Right forelimb (tissue), 1 donor: ENCODE results near the gene ARID4B.
A peak's percentile ranks its signal among the peaks of the same experiment; 100 is the strongest.
"Not testable (repeated sequence)": the region's sequence is repeated elsewhere in the genome, so short reads cannot be mapped to it uniquely, and the experiment has no call there.

Experiments
- DNase-seq: peaks from one replicate; pipeline ENCODE4 v3.0.0-alpha.2; 2018

ARID4B gene

DNA sequence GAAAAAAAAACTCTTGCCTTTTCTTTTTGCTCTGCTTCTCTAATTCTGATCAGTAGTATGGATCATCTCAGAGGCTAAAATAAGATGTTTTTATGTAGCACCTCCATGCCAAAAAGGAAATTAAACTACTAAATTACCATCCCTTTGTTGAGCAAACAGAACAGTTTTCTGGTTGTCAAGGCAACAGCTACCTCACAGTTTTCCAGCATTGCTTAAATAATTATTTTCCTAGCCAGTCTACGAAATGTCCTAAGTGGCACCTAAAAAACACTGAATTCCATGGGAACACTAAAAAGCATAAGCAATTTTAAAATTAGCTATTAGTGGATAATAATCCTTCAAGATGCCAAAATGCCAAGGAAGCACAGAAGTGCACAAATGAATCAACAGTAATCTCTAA, 61.7 kb downstream of the ARID4B start:
- no peak for DNase-seq

DNA sequence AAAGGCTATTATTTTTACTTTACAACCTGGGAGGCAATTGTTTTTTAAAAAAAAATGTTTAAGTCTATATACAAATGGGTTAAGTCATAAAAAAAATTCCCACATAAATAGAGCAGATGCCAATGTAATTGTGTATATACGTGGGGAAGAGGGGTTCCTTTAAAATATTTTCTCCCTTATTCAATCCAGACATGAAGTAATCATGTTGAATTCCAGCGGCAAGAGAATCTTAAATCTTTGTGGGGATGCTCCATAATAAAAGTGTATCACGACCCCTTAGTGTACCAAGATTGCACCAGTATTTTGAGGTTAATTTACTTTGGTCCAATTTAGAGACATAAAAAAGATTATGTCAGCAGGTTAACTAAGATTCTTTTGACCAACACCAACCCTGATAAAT, 62.1 kb downstream of the ARID4B start:
- no peak for DNase-seq

DNA sequence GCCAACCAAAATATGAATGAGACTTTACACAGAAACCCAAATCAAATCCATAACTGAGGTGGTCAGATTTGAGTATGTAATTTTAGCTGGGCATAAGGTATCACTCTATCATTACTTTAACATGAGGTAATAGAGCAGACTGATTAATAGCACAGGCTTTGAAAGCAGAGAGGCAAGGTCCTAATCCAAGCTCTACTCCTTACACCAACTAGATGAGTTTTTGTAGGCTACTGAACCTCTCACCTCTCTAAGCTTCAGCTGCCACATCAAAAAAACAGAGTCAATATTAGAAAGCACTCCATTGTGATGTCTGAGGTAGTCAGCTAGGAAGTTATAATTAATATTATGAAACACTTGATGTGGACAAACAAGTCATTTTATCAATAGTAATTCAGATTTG, 63.7 kb downstream of the ARID4B start:
- no peak for DNase-seq

DNA sequence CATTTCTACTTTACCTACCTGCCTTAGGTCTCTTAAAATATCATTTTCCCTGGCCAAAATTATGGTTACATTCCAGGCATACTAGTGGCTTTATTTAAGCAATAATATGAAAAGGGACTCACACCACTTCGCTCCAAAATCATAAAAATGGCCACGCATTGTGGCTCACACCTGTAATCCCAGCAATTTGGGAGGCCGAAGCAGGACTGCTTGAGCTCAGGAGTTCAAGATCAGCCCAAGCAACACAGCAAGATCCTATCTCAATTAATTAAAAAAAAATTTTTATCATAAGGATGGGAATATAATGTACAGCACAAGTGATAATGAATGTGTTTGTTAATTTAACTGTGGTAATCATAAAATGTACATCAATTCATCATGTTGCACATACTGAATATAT, 65.4 kb downstream of the ARID4B start:
- DNase-seq = no peak

DNA sequence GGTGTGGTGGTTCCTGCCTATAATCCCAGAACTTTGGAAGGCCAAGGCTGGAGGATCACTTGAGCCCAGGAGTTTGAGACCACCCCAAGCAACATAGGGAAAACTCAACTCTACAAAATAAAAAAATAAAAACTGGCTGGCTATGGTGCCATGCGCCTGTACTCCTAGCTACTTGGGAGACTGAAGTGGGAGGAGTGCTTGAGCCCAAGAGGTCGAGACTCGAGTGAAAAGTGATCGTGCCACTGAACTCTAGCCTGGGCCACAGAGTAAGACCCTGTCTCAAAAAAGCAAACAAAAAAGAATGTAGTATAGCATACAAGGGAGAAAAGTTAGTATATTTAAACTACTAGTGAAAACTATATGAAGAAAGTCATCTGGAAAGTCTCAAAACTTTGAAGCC, 66.7 kb downstream of the ARID4B start:
- DNase-seq = no peak

DNA sequence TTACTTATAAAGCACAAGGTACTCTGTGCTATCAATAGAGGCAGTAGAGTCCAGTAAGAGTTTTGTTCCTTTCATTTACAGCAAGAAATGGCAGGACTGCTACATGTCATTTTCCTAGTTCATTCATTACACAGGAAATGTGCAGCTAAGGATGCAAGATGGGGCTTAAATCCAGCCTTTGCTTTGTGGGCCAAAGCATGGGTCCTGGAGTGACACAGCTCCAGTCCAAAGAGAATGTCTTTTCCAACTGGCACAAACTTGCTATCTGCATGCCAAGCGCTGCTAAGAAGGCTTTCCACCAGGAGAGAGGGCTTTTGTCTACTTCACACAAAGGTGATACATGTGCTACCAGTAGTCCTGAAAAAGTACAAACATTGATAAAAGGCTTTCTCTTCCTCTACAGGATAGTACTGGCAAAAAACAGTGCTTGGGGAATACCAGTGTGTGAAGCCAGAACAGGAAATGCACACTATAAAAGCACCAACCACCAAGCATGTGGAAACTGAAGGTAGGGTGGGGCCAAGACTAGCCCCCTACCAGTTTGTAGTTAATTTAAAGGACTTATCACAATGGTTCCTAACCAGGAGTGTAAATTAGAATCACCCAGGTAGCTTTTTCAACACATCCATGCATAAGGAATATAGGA, 68.7 kb downstream of the ARID4B start:
- DNase-seq = no peak

DNA sequence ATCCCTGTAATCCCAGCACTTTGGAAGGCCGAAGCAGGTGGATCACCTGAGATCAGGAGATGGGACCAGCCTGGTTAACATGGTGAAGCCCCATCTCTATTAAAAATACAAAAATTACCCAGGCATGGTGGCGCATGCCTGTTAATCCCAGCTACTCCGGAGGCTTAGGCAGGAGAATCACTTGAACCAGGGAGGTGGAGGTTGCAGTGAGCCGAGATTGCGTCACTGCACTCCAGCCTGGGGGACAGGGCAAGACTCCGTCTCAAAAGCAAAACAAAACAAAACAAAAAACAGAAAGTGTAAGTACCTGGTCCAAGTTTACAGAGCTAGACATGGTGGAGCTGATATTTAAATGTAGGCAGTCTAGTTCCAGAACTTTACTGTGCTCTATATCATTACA, 69.9 kb downstream of the ARID4B start:
- DNase-seq = not testable (repeated sequence)

DNA sequence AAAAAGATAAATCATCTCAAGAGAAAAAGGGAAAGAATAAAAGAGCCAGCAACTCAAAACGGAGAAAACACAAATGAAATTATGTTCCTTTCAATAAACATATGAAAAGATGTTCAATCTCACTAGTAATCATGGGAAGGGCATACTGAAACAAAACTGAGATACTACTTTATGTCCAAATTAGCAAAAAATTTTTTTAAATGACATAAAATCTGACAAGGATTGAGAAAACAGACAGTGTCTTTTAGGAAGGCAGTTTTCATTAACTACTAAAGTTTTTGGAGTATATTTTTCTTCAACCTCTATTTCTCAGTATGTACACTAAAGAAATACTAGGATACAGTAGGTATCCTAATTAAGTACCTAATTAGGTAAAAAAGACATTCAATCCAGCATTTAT, 73.3 kb downstream of the ARID4B start:
- no peak for DNase-seq

DNA sequence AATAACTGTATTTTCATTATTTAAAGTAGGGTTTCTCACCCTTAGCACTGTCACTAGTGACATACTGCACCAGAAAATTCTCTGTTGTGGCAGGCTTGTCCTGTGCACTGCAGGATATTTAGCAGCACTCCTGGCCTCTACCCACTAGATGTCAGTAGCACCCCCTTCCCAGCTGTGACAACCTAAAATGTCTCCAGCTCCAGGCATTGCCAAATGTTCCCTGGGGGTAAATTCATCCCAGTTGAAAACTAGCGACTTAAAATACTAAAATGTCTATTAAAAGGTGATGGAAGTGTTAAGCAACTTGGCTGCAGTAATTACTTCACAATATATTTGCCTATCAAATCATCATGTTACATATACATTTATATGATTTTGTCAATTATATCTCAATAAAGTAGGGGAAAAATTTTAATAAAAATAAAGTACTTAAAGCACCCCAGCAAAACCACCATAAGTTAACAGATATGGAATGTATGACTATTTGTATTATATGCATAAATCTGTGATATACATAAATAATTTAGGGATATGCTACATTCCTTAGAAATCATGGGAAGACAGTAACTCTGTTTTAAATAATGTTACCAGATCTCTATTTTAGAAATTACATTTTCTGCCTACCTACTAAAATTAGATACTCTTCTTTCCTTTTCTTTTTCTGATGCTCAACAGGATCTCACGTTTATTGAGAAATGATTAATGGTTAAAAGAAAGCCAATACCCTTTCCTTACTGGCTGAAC, 74.6 kb downstream of the ARID4B start:
- peak; percentile 66 for DNase-seq

DNA sequence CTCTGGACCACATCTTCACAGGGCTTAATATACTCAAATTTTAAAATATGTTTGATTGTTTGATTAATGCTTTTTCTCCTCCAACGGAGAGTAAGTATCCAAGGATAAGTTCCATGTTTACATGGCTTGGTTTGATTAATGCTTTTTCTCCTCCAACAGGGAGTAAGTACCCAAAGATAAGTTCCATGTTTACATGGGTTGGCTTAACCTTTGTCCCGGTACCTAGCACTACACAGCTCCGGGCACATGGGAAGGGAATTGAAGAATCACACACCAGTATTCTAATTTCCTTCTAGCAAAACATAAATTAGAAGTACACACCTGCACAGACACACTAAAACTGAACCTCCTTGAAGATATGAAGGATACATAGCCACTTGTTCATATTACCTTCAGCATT, 77.5 kb downstream of the ARID4B start:
- no peak for DNase-seq

DNA sequence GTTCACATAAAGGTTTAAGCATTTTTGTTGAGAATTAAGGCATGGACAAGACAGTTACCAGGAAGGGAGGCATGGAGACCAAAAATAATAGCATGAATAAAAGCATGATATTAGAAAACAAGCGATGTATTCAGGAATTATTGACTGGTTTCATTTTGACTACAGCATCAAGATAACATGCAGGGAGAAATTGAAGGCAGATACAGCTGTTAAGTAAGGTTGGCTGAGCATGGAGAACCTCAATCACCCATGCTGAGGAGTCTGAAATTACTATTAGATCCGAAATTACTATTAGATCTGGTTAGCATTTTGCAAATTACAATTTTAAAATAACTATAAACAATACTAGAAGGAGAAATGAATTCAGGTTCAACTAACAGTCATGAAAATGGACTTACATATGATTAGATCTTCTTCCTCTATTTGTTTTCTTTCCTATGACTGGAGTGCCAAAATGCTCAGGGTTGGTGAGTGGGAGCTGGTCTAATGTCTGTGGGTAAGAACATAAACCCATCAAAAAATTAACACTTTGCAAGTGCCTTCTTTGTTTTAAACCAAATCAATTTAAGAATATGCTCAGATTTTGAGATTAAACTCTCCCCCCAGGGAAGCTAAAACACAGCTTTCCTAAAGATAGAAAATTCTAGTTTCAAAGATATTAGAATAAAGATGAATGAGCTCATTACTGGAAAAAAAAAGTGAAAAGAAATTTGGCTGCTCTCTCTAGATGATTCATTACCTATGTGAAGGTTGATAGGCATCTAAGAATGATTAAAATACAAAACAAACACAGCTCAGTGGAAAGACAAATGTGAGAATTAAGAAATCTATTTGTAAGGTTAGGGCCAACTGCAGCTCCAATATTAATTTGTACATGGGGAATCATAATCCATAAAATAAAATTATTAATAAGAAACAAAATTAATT, 81.7 kb downstream of the ARID4B start:
- no peak for DNase-seq

DNA sequence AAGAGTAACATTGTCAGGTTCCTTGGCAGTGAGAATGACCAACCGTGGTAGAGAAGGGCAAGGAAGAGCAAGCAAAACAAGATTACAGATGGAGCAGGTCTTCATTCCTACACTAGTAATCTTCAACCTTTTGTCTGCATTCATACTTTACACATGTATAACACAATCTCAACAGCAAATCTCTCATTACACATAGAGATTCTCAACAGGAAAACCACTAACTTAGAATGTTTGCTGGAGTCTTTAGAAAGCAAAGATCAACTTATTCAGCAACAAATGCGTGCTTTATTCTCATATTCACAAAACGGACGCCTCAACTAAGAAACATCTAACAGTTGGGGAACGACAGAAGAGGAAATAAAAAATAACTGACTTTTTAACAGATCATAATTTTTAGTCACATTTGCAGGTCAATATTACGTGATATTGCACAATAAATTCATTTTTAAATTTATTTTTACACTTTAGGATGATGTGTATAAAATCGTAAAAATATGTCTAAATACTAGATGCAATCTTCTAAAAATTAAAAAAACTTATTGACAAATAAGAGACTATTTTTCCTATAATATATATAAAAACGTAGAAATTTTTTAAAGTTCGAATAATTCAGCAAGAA, 82.9 kb downstream of the ARID4B start:
- no peak for DNase-seq

DNA sequence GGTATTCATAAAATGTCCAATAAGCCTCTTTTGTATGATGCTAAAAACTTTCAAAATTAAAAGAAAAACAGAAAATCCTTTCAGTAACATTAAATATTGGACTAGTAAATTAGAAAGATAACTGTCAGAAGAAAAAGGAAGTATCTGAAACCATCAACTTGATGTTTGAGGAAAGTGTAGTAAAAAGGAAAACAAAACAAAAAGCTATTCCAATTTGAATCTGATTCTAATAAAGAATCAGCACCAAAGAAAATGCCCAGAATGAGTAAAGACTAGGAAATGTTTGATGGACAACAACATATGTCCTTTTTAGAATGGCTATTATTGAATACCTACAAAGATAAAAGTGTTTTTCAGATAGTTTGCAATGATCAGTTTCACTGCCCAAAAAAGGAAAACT, 87.0 kb downstream of the ARID4B start:
- no peak for DNase-seq

DNA sequence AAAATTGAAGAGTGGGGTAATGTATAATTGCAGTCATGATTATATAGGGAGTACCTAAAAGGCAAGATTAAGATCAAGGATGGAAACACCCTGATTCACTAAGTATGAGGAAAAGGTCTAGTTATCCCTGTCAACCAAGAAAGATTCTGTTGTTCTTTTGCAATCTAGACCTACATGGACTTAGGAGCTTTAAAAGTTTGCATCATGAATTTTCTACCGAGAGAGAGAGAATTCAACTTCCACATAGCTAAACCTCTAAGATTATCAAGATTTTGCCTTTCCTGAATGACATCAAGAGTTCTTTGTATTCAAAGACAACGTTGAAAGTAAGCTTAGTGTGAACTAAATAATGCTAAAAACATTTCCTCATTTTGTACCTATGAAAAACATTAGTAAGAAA, 88.1 kb downstream of the ARID4B start:
- no peak for DNase-seq

DNA sequence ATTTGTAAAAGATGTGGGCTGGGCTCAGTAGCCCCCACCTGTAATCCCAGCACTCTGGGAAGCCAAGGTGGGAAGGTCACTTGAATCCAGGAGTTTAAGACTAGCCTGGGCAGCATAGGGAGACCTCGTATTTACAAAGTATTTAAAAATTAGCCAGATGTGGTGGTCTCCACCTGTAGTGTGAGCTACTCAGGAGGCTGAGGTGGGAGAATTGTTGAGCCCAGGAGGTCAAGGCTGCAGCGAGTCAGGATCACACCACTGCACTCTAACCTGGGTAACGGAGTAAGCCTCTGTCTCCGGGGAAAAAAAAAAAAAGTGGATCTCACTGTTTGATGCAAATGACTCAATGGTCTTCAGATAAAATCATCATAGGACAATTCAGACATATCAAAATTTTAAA, 89.4 kb downstream of the ARID4B start:
- no peak for DNase-seq

DNA sequence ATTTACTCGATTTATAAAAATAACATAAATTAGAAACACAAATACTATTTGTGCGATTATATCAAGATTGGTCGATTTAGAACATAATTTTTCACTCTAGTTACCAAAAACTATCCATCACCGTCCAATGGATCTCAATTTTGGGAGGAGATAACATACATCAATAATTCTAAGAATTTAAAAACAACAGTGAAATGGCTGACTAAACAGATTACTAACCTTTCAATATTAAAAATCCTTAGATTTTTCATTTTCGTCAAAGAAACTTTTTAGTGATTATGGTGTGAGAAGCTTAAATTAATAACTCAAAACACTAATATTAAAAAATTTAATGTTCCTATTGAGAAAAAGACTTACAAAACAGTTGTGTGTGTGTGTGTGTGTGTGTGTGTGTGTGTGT, 91.9 kb downstream of the ARID4B start:
- no peak for DNase-seq

DNA sequence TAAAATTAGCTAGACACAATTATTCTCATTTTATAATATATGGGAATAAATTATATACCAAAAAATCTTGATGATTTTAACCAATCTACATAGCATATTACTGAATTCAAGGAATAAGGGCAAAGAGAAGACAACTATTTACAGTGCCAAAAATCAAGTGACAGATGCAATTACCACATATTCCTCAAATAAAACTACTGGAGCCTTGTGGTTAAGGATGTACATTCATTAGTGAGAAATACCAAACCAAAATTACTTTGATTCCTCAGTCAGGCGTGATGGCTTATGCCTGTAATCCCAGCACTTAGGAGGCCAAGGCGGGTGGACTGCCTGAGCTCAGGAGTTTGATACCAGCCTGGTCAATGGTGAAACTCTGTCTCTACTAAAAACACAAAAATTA, 98.1 kb downstream of the ARID4B start:
- no peak for DNase-seq

DNA sequence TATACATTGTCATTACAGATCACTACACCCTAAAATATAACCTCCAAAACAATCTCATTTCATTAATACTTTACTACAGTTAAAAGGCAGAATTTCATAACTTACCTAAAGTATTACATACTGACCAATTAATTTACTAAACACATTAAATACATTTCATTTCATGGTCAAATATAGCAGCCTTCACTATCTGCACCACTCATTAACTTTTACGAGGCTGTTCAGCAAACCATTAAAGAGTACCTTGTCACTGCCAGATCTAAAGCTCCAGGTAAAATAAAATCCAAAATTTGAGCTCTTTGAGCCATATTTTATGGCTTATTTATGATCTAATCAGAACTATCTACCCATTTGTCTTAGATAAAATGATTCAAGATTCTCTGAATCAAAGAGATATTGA, 100.6 kb downstream of the ARID4B start:
- no peak for DNase-seq

DNA sequence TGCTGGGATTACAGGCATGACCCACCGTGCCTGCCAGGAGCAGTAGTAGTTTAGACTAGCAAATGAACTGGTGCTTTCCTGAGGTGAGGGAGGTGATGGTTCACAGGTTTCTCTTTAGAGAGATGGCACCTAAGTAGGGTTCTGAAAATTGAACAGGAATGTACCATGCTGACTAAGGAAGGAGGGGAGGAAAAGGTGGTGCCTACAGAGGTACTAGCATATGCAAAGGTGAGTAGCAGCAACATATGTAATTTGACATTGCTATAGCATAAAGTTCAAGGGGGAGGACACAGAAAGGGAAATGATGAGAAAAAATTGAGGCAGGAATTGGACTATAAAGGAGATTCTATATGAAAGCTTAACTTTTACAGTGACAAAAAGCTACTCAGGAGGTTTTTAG, 101.0 kb downstream of the ARID4B start:
- DNase-seq = no peak

DNA sequence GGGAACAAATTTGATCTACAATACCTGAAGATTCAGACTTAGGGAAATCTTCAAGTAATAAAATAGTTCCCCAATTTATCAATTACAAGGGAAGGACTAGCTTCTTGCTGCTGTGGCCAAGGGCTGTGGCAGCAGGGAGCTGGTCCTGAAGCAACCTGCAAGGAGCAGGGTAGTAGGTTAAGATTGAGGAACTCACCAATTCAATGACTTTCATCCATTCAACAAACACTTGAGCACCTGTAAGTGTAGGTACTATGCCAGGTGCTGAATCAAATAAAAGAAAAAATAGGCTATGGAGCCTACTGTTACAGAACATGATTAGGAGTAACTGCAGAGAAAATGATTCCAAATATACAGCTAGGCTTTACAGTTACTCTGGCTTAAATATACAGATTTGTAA, 102.7 kb downstream of the ARID4B start:
- no peak for DNase-seq

DNA sequence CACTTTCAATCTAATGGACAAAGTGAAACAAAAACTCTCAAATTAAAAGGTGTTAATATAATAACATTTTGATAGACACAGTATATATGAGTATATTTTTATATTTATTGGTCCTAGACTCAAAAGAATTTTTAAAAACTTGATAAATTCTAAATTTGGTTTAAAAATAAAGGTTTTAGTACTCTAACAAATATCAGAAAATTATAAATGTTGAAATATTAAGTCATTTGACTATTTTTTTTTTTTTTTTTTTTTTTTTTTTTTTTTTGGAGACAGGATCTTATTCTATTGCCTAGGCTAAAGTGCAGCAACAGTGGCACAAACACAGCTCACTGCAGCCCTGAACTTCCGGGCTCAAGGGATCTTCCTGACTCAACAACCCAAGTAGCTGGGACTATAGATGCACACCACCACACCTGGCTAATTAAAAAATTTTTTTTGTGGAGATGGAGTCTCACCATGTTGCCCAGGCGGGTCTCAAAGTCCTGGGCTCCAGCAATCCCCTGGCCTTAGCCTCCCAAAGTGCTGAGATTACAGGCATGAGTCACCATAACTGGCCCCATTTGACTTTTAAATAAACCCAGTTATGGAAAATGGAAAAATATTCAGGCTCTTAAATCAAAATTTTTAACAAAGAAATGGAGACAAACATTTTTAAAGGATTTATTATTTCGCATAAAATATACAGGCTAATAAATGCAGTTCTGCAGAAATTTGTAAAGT, 106.2 kb downstream of the ARID4B start:
- DNase-seq = no peak

DNA sequence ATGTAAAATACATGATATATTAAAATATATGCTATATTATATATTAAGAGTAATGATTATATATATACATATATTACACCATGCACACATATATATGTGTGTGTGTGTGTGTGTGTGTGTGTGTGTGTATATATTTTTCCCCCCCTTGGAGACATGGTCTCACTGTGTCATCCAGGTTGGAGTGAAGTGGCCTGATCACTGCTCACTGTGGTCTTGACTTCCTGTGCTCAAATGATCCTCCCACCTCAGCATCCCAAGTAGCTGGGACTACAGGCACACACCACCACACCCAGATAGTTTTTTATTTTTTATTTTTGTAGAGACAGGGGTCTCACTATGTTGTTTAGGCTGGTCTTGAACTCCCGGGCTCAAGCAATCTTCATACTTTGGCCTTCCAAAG, 112.5 kb downstream of the ARID4B start:
- no peak for DNase-seq

DNA sequence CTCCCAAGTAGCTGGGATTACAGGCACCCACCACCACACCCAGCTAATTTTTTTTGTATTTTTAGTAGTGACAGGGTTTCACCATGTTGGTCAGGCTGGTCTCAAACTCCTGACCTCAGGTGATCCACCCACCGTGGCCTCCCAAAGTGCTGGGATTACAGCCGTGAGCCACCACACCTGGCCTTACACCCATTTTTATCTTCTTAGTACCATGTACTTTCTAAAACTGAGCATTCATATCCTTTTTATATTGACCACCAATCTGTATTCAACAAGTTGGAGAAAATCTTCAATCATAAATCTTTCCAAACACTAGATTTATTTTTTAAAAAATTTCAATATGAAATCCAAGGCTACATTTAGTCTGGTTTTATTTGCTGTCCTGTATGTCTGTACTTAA, 113.0 kb downstream of the ARID4B start:
- DNase-seq = not testable (repeated sequence)
